Fibroblast of lung (primary cell): Measurements from ENCODE around the gene TBATA.

ENCODE experiments used
- CTCF ChIP-seq, 2 donors: IDR thresholded peaks in 1 of 2; conservative IDR thresholded peaks in 1 of 2; 1 replicate in 1 of 2; 2 replicates in 1 of 2; pipeline ENCODE4 v1.5.1; 2011 to 2012; ENCODE audit warnings: low read length in 2 of 2, control low read depth in 1 of 2, inconsistent platforms in 1 of 2, low read depth in 1 of 2, mild to moderate bottlenecking in 1 of 2
- EZH2 ChIP-seq: IDR thresholded peaks from 2 replicates; pipeline ENCODE4 v1.5.1; 2012; ENCODE audit warnings: low read length, control low read depth, mild to moderate bottlenecking; ENCODE audit errors: missing control alignments

DNA sequence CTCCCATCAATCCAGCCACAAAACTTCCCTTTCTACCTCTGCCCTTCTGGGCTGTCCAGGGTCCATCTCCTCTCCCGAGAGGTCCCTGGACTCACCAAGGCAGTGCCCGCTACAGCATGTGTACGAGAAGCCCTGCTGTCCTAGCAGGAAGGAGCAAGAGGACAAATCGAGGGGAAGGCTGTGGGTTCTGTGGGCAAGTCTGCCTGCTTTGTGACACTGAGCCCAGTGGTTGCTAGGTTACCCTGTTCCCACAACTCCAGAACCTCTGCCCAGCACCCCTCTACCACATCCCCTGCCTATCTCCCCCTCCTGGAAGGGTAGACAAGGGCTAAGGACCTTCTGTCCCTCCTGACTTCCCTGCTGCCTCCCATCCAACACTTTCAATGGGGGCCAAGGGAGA lies at the start of gene TBATA:
- TF ChIP-seq CTCF (conservative IDR thresholded peaks at IDR 0.05 in 1 of 2, IDR thresholded peaks at IDR 0.05 in 1 of 2; ENCODE audit: low read depth in 1 of 2, low read length in 2 of 2) (no peak), EZH2 (no peak)
